GM21529 (cell line): Measurements from ENCODE around the gene ARID1B.
"Not testable (repeated sequence)": the region's sequence is repeated elsewhere in the genome, so short reads cannot be mapped to it uniquely, and the experiment has no call there.

ENCODE experiments used
- ATAC-seq: cut with Tn5 transposase; IDR thresholded peaks from one replicate; pipeline ENCODE4 v1.9.1; 2021; ENCODE audit not compliant: unreplicated experiment

The ARID1B gene

GRCh38 chr6:157144859-157145568, 367.8 kb downstream of the ARID1B start:
- ATAC-seq = no peak

GRCh38 chr6:157145656-157146285, 368.6 kb downstream of the ARID1B start:
- no peak for ATAC-seq

DNA sequence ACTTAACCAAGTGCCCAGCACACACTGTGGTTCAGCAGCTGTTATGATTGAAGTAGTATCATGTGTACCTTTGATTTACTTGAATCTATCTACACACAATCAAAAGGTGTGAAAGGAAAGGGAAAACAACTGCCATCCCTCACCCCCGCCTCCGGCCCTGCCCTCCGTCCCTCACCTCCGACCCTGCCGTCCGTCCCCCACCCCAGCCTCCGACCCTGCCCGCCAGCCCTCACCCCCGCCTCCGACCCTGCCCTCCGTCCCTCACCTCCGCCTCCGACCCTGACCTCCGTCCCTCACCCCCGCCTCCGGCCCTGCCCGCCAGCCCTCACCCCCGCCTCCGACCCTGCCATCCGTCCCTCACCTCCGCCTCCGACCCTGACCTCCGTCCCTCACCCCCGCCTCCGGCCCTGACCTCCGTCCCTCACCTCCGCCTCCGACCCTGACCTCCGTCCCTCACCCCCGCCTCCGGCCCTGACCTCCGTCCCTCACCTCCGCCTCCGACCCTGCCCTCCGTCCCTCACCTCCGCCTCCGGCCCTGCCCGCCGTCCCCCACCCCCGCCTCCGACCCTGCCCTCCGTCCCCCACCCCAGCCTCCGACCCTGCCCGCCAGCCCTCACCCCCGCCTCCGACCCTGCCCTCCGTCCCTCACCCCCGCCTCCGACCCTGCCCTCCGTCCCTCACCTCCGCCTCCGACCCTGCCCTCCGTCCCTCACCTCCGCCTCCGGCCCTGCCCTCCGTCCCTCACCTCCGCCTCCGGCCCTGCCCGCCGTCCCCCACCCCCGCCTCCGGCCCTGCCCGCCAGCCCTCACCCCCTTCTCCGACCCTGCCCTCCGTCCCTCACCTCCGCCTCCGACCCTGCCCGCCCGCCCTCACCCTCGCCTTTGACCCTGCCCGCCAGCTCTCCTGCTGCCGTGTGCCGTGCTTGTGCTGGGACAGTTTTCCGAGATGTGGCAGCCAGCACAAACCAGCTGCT, 370.2 kb downstream of the ARID1B start:
- not testable (repeated sequence) for ATAC-seq

- no peak for ATAC-seq
Observed at GRCh38 chr6:157148391-157149323, 371.5 kb downstream of the ARID1B start.

DNA sequence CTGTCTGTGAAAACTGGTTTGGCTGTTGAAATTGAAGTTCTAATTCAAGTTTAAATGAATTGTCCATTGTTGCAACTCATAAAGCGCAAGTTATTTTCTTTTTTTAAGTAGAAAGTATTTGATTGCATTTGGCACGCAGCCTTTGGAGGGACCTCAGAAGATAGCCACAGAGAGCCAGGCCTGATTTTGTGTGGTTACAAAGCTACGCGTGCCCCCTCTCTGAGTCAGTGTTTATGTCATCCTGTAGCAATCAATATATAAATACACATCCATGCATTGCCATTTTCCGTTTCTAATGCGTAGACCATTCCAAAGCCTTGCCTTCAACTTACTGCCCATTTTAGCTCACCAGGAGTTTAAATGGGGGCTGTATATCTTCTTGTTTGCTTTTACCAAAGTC, 372.9 kb downstream of the ARID1B start:
- ATAC-seq = no peak

DNA sequence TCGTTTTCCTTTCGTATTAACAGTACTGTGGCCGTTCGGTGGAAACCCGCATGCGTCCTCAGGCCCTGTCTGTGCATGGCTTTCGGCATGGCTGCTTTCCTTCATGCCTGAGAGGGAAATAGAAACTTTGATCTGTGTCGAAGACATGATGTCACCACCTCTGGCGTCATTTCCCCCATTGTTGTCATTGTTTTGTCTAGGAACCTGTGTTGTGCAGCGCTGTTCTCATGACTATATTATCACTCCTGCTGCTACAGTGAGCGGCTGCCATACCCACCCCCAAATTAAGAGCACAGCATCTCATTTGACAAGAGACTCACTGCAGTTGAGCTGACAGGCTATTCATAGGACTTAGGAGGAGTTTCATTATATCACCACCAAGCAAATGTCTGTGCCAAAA, 373.9 kb downstream of the ARID1B start:
- no peak for ATAC-seq

DNA sequence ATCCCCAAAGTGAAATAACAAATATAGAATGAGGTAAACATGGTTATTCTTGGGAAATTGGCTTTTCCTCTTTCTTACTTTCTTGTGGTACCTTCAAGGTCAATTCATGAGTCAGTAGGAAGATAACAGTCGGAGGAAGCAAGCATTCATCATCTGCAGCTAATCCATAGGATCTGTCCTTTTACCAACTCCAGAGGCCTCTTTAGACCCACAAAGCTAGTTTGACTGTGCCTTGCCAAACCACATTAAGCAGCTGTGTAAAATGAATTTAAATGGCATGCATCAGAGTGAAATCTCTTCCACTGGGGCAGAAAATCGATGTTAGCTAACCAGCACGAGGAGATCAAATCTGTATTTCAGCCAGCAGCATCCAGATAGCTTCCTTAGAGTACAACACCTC, 374.8 kb downstream of the ARID1B start:
- ATAC-seq = no peak

GRCh38 chr6:157152556-157152955, 375.4 kb downstream of the ARID1B start:
- ATAC-seq = no peak

DNA sequence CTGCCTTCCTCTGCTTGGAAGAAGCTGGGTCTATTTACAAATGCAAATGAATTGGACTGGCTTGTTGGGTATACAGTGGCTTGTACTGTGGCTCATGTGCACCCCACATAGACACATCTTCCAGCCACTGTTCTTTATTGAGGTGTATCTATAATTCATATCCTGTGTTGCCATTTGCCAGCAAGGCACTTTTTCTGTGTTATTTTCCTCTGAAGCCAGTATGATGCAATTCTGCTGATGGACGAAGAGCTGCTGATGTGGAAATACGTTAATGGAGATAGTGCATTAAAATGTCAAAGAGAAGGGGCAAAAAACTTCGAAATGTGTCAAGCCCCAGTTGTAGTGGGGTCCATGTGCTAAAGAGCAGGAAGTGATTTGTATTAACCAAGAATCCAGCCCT, 378.6 kb downstream of the ARID1B start:
- no peak for ATAC-seq

DNA sequence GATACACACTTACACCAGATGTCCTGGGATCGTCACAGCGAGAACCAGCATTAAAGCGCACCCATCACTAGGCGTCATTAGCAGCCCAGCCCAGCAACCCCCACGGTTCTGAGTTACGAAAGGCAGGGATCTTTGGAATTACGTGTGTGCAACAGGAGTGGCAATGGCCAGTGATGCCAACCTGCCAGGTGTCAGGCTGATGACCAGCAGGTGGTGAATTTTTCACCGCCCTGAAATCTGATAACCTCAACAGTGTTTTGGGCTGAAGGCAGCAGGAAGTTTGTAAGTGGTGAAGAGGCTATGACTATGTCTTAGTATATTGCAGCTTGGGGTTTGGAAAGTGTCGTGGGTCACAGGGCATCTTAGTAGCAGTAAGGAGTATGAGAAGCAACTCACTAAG, 380.1 kb downstream of the ARID1B start:
- ATAC-seq = no peak

DNA sequence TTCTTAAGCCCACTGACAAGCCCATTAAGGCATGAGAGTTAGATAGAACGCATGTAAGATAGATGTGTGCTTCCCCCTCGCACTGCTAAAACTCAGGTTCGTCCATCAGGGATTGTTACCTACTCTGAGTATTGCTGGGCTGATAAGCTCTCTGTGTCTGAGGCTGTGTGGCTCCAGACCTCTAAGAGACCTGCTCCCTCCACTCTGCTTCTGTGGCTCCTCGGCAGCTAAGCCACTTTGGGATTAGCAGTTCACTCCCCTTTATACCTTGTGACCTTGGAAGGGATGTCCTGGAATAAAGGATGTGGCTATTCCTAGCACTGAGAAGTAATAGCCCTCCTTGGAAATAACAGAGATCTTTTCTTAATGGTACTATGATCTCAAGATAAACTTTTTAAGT, 381.3 kb downstream of the ARID1B start:
- no peak for ATAC-seq

- no peak for ATAC-seq
Observed at GRCh38 chr6:157158897-157159296, 381.7 kb downstream of the ARID1B start.

- no peak for ATAC-seq
Observed at GRCh38 chr6:157159348-157159747, 382.2 kb downstream of the ARID1B start.

DNA sequence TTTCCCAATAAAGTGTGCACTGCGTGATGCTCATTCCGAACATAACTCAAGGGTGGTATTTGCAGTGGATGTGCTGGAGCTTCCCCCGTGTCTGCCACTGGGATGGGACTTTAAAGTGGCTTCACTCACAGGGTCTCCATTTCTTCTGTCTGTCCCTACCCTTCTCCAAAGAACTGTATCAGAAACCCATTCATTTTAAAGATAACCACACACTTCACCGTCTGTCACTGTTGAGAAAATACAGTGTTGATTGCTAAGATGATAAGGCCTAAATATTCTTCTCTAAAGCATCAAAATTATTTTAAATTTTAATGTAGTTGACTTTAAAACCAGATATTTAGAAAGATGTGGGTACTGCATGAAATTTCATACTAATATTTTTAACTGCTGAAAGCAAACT, 384.7 kb downstream of the ARID1B start:
- ATAC-seq = no peak

DNA sequence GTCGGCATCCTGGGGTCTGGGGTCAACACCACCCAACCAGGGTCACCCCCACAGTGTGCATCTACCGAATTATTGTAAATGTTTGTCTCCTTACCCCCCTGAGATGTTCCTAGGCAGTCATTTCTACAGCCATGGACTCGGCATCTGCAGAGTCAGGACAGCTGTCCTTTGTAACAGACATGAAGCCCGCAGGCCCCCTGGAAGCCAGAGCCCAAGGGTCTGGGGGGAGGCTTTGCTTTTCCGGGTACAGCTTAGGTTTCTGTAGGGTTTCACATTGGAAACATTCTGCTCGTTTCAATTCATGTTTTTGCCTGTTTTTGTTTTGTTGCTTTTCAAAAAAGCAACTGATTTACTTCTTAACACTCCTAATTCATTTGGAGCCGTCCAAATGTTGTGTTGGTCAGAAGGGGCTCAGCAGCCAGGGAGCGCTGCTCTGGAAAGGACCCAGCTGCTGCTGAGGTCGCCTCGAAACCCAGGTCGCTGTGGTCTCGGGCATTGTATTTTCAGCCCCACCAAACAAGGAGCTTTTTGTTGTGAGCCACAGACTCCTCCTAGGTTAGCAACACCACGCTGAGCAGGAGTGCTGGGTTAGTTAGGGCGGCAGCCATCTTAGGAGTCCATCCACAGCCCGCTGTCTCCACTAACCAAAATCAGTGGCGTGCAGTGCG, 385.7 kb downstream of the ARID1B start:
- ATAC-seq = no peak

- no peak for ATAC-seq
Observed at GRCh38 chr6:157163434-157164159, 386.4 kb downstream of the ARID1B start.

DNA sequence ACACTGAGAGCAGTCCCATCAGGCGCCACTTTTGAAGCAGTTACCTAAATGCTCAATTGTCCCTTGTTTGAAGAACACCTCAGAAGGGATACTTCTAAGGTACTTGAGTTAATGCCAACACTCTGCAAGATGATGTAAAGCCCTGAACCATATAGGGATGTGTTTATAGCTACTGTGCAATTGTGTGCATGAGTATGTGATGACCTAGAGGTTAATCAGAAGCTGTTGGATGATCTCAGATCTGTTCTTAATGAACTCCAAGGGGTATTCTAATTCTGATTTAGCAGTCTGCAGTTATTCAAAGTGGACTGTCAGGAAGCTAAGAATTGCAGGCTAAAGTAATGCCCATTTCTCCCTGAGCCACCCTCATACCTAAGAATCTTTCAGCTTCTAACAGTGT, 387.8 kb downstream of the ARID1B start:
- ATAC-seq = no peak

GRCh38 chr6:157166784-157167183, 389.6 kb downstream of the ARID1B start:
- no peak for ATAC-seq

DNA sequence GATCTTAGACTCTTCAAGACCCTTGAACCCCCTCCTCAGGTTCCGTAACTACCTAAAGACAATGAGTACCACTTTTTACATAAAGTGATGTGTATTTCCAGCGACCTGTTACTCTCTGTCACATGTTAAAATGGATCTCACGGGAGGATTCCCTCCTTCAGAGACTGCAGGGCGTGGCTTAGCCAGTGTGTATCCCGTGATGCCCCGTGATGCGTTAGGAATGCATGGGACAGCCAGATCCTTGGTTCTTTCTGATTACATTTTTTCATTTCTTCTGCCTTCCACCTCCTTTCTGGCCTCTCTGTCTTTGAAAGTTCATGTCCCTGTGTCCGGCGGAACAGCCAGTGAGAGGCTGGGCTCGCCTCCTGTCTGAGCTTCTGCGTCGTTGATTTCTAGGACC, 390.7 kb downstream of the ARID1B start:
- no peak for ATAC-seq
